AG09319 (cell line): Measurements from ENCODE around the gene SRPRB.

Experiments used
- DNase-seq: peaks from one replicate; pipeline ENCODE4 v3.0.0-alpha.2; 2010; ENCODE audit warnings: low read depth; ENCODE audit errors: extremely low read depth
- TF ChIP-seq, protein P1 (sequence below): IDR thresholded peaks from 2 replicates; pipeline ENCODE4 v1.5.1; 2011; ENCODE audit warnings: low read depth, mild to moderate bottlenecking, inconsistent platforms, low read length, moderate library complexity

SRPRB gene

GRCh38 chr3:133854264-133855001, 48.8 kb downstream of the SRPRB start:
- TF ChIP-seq, protein P1, sequence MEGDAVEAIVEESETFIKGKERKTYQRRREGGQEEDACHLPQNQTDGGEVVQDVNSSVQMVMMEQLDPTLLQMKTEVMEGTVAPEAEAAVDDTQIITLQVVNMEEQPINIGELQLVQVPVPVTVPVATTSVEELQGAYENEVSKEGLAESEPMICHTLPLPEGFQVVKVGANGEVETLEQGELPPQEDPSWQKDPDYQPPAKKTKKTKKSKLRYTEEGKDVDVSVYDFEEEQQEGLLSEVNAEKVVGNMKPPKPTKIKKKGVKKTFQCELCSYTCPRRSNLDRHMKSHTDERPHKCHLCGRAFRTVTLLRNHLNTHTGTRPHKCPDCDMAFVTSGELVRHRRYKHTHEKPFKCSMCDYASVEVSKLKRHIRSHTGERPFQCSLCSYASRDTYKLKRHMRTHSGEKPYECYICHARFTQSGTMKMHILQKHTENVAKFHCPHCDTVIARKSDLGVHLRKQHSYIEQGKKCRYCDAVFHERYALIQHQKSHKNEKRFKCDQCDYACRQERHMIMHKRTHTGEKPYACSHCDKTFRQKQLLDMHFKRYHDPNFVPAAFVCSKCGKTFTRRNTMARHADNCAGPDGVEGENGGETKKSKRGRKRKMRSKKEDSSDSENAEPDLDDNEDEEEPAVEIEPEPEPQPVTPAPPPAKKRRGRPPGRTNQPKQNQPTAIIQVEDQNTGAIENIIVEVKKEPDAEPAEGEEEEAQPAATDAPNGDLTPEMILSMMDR, result no peak
- no peak for DNase-seq

DNA sequence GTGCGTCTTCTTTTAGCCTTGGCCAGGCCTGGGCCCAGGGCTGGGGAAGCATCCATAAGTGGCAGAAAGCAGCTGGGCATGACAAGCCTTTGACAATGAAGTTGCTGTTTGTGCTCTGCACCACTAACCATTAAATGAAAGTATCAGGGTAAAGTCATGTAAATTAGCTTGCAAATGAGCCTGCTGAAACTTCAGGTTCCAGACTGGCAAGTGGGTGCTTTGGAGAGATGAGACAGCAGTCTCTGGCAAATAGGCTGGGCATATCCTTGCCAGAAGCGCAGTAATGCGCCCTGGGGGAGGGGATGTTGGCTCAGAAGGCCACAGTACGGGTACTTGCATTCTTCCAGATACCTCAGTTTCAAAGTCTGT, 49.4 kb downstream of the SRPRB start:
- TF ChIP-seq, protein P1, result no peak
- no peak for DNase-seq

DNA sequence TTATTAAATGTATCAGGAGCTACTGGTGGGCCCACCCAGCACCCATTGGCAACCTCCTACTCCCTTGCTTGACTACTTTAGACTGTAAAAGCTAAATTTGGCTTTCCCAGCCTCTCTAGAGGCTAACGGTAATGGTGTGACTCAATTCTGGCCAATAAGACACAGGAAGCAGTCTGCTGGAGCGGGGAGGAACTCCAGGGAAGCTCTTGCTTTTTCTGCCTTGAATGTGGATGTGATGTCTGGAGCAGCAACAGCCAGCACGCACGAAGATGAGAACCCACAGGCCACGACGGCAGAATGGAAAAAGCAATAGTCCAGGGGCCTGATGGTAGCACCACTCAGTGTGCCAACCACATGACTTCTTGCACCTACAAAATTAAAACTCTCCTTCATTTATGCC, 50.2 kb downstream of the SRPRB start:
- TF ChIP-seq, protein P1, result no peak

DNA sequence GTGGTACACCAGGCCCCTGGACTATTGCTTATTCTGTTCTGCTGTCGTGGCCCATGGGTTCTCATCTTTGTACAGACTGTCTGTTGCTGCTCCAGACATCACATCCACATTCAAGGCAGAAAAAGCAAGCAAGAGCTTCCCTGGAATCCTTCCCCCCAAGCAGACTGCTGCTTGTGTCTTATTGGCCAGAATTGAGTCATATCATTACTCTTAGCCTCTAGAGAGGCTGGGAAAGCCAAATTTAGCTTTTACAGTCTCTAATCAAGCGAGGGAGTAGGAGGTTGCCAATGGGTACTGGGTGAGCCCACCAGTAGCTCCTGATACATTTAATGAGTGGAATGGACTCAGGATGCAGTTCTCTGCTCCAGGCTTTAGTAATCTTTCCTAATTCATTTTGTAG, 50.7 kb downstream of the SRPRB start:
- TF ChIP-seq, protein P1, result no peak
- DNase-seq, result no peak

More for the DNA sequence above, 50.2 kb downstream of the SRPRB start:
- DNase-seq, result no peak

DNA sequence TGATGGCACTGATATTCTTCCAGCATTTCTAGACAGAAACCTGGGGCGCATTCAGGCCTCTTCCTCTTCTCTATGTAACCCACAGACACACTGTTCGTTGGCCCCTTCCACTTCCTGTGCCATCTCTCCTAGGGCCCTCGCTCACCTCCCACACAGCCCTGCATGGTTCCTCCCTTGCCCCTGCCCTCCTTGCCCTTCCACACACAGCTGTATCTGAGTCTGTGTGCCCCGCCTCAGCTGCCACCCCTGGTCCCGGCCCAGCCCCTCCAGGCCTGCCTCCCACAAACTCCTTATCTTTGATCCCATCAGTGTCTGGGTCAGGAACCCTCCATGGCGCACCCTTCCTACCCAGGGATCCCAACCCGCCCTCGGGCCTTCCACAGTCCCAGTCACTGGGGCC, 52.2 kb downstream of the SRPRB start:
- TF ChIP-seq, protein P1, result no peak
- no peak for DNase-seq

DNA sequence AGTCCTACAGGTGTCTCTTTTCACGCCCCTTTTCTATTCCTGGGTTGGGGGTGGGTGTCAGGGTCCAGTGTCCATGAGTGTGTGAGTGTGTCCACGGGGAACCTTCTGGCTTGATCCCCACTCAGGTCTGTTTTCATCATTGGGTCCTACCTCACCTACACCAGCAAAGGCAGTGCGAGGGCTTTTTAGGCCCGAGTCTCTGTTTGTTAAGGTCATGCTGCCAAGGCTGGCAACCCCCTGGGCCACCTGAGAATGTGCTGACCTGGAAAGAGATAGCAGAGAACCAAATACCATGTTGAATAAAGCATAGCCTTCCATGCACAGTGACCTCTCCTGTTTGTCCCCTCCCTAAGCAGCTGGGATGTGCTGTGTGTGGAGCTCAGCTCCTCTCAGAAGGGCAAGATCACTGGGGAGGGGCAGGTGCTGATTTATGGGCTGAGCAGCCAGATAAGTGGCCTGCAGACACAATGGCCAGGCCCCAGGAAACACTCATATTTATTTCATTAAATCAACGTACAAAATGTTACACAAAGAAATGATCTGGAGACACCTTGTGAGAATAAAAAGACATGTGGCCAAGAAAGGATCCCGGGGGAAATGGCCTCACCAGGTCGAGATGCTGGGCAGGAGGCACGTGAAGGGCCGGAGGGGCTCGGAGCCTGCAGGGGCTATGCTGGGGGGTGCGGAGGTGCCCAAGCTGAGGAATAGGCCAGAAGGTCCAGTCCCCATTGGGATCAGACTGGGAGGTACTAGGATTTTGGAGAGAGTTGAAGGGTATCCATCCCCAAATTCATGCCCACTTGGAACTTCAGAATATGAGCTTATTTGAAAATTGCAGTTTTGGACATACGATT, 54.0 kb downstream of the SRPRB start:
- DNase-seq, result no peak
- TF ChIP-seq, protein P1, result no peak

DNA sequence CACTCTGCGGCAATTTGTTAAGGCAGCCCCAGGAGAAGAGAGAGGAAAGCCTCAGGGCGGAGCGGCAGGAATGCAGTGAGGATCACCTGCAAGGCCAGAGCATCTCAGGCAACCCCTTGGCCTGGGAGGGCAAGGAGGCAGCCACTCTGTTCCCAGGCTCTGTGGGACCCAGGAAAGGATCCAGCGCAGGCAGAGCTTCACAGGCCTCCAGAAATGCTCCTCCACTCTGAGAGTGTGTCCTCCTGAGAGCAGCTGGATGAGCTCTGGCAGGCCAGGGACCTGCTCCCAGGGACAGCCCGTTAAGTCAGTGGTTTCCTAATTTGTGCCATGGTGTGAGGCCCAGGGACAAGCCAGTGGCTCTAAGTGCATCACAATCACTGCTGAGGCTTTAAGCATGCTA, 54.9 kb downstream of the SRPRB start:
- no peak for DNase-seq
- TF ChIP-seq, protein P1, result no peak
